ENCODE measurements around the gene ALCAM. TPM values are rescaled to one million over a fixed set of nuclear protein-coding genes. Genes with fewer than 3 reads are reported as not detected.

ALCAM gene
- total and polyA plus RNA-seq, 2 of the 8 experiments (the other 6 are each of a cell fraction or from before 2014, with no cell fraction given): 10.8 to 33.0 TPM

DNA sequence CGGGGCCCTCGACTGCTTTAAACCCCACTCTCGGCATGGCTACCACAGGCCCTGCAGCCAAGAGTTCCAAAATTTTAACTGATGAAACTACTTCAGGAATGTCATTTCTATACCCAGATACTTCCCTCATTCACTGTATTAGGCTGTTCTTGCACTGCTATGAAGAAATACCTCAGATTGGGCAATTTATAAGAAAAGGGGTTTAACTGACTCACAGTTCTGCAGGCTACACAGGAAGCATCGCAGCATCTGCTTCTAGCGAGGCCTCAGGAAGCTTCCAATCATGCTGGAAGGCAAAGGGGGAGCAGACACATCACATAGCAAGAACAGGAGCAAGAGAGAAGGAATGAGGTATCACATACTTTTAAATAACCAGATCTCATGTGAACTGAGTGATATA, 21.6 kb upstream of the ALCAM start:
- DNase-seq (ENCODE audit: low read depth in 1 of 2, low spot score in 2 of 2): no peak
- Histone ChIP-seq H3K4ac (replicated peaks; ENCODE audit: insufficient read length, low read depth, low read length) (no peak overlapping the region), H3K36me3 (ENCODE audit: control insufficient read depth in 2 of 4, insufficient read depth in 4 of 4, low read length in 3 of 4) (no peaks in the 10 kb centered on the region), H2AFZ (ENCODE audit: low read length) (no peak overlapping the region), H3K79me1 (ENCODE audit: low read depth, low read length) (no peaks in the 10 kb centered on the region), H3K56ac (replicated peaks; ENCODE audit: insufficient read length, low read depth, low read length) (no peak overlapping the region), H3K23ac (ENCODE audit: insufficient read length) (no peak overlapping the region), H3K9ac (replicated peaks in 1 of 4; ENCODE audit: extremely low read depth in 1 of 4, low read depth in 3 of 4, low read length in 3 of 4) (no peak overlapping the region), H3K4me2 (ENCODE audit: insufficient read depth in 1 of 2, low read depth in 2 of 2, low read length in 2 of 2) (no peak overlapping the region), H2BK120ac (replicated peaks; ENCODE audit: low read depth, low read length) (no peak overlapping the region), H2BK20ac (ENCODE audit: low read length) (no peak overlapping the region), H3K18ac (ENCODE audit: extremely low read depth, low read length) (no peak overlapping the region), H2AK5ac (ENCODE audit: low read depth, low read length) (no peak overlapping the region), H4K91ac (replicated peaks; ENCODE audit: insufficient read length, low read length) (no peak overlapping the region), H2BK12ac (ENCODE audit: low read depth, low read length) (no peak overlapping the region), H3K79me2 (ENCODE audit: control insufficient read depth in 1 of 2, insufficient read depth in 2 of 2, low read length in 2 of 2) (no peaks in the 10 kb centered on the region), H3K14ac (ENCODE audit: insufficient read length) (no peak overlapping the region), H4K8ac (ENCODE audit: extremely low read depth, insufficient read depth, low read length) (no peak overlapping the region), H3K27ac (ENCODE audit: low read depth, low read length) (no peak overlapping the region), H4K5ac (ENCODE audit: insufficient read length, low read depth, low read length) (no peak overlapping the region), H3K9me3 (ENCODE audit: insufficient read depth in 2 of 2, low read depth in 1 of 2, low read length in 1 of 2) (no peaks in the 10 kb centered on the region), H3K4me1 (replicated peaks in 1 of 4; ENCODE audit: control insufficient read depth in 3 of 4, insufficient read depth in 4 of 4, low read length in 3 of 4) (no peaks in the 10 kb centered on the region), H3K27me3 (replicated peaks in 1 of 4; ENCODE audit: control insufficient read depth in 3 of 4, extremely low read depth in 1 of 4, insufficient read depth in 3 of 4, low read length in 3 of 4) (no peaks in the 10 kb centered on the region), H3K4me3 (ENCODE audit: extremely low read depth in 1 of 4, insufficient read depth in 2 of 4, low read depth in 3 of 4, low read length in 4 of 4) (no peak overlapping the region), H2BK5ac (ENCODE audit: low read depth, low read length) (no peak overlapping the region), H2BK15ac (ENCODE audit: low read length) (no peak overlapping the region), H3K23me2 (ENCODE audit: low read depth, low read length) (no peaks in the 10 kb centered on the region; the same call in 1 of the 2 replicates), H4K20me1 (replicated peaks in 1 of 2; ENCODE audit: control insufficient read depth in 1 of 2, insufficient read depth in 2 of 2, low read length in 2 of 2) (no peaks in the 10 kb centered on the region)
- ChIA-PET CTCF (ENCODE audit: partially characterized antibody) (no interaction called here), POLR2A (ENCODE audit: partially characterized antibody) (no interaction called here)
- WGBS, 2 experiments (ENCODE audit: extremely low coverage in 1 of 2, insufficient coverage in 1 of 2, insufficient read length in 1 of 2, insufficient replicate concordance in 2 of 2, low coverage in 1 of 2, low lambda C conversion rate in 2 of 2, missing lambda C conversion rate in 1 of 2): 93% methylated on average over 5 of the region's 5 CpGs; no CpG with 5 or more reads in 1 of the 2 experiments
- no peak for FAIRE-seq
- no peak for TF ChIP-seq SIN3A (conservative IDR thresholded peaks at IDR 0.05 in 1 of 2, IDR thresholded peaks at IDR 0.05 in 1 of 2; ENCODE audit: low read depth in 1 of 2, low read length in 2 of 2)

Measured in H1 (cell line).